B cell (primary cell): Measurements from ENCODE around the gene TBC1D4. TPM values are rescaled to one million over a fixed set of nuclear protein-coding genes. Genes with fewer than 3 reads are reported as not detected.

Experiments used
- ATAC-seq: fragments of 200-7000 bp; cut with Tn5 transposase; one replicate; pipeline ENCODE4 v1.10.0; 2021; ENCODE audit warnings: low read depth, mild to moderate bottlenecking, moderate number of reproducible peaks, moderate library complexity
- CTCF ChIA-PET: fragments of 350-600 bp; sonication (Branson Sonifier 250); formaldehyde crosslinking; loops from one replicate; lab custom pipeline; 2021; ENCODE audit warnings: antibody characterized with exemption, inconsistent platforms; lab: Charles Lee
- POLR2A ChIA-PET: fragments of 350-600 bp; sonication (Branson Sonifier 250); formaldehyde crosslinking; loops from one replicate; lab custom pipeline; 2021; ENCODE audit warnings: antibody characterized with exemption; lab: Charles Lee
- DNase-seq: peaks from one replicate; pipeline ENCODE4 v3.0.0; 2013
- H2AFZ ChIP-seq: 2 replicates; pipeline ENCODE4 v1.6.1; 2012; ENCODE audit warnings: mild to moderate bottlenecking, low read depth, low read length; ENCODE audit not compliant: insufficient read depth, poor library complexity, severe bottlenecking
- H3K27ac ChIP-seq, 2 donors: 1 replicate in 1 of 2; 2 replicates in 1 of 2; pipeline ENCODE4 v1.5.1; 2012 to 2013; ENCODE audit warnings: low read length in 2 of 2, mild to moderate bottlenecking in 2 of 2, moderate library complexity in 1 of 2
- H3K27me3 ChIP-seq, 4 experiments: fragments of 200-600 bp in 1 of 4; sonication (generic) in 1 of 4; replicated peaks in 1 of 4; 1 replicate in 2 of 4; 2 replicates in 2 of 4; pipeline versions ENCODE4 v1.6.1 to v1.7.0; 2013 to 2016; ENCODE audit warnings: low read length in 3 of 4, mild to moderate bottlenecking in 2 of 4, mixed read lengths in 1 of 4, moderate library complexity in 1 of 4; ENCODE audit not compliant: insufficient read depth in 4 of 4, control insufficient read depth in 3 of 4; ENCODE audit errors: control extremely low read depth in 1 of 4
- H3K36me3 ChIP-seq, 2 experiments: replicated peaks in 1 of 2; 1 replicate in 1 of 2; 2 replicates in 1 of 2; pipeline versions ENCODE4 v1.6.1 to v1.7.1; 2013; ENCODE audit warnings: low read length in 1 of 2; ENCODE audit not compliant: insufficient read depth in 2 of 2, control insufficient read depth in 1 of 2; ENCODE audit errors: control extremely low read depth in 1 of 2, extremely low read depth in 1 of 2
- H3K4me1 ChIP-seq, 2 donors: fragments of 200-600 bp in 1 of 2; sonication (generic) in 1 of 2; 1 replicate in 1 of 2; 2 replicates in 1 of 2; pipeline versions ENCODE4 v1.5.1 to v1.6.1; 2013 to 2017; ENCODE audit warnings: low read length in 2 of 2; ENCODE audit not compliant: control insufficient read depth in 2 of 2, insufficient read depth in 2 of 2
- H3K4me2 ChIP-seq: replicated peaks from 2 replicates; pipeline ENCODE3; 2012; ENCODE audit warnings: mild to moderate bottlenecking, low read depth, low read length; ENCODE audit not compliant: poor library complexity, severe bottlenecking
- H3K4me3 ChIP-seq, 5 experiments: fragments of 200-600 bp in 1 of 5; sonication (generic) in 1 of 5; 1 replicate in 3 of 5; 2 replicates in 2 of 5; pipeline versions ENCODE4 v1.5.1 to v1.7.0; 2011 to 2016; ENCODE audit warnings: low read length in 4 of 5, mild to moderate bottlenecking in 4 of 5, low read depth in 2 of 5, control low read depth in 1 of 5, moderate library complexity in 1 of 5; ENCODE audit not compliant: insufficient read depth in 1 of 5; ENCODE audit errors: control extremely low read depth in 1 of 5, extremely low read depth in 1 of 5
- H3K79me2 ChIP-seq: fragments of 200-600 bp; sonication (generic); one replicate; pipeline ENCODE4 v1.6.0; 2016; ENCODE audit warnings: low read length; ENCODE audit not compliant: control insufficient read depth, insufficient read depth
- H3K9ac ChIP-seq: fragments of 200-600 bp; sonication (generic); 2 replicates; pipeline ENCODE4 v1.6.1; 2017; ENCODE audit warnings: mild to moderate bottlenecking, low read length, moderate library complexity
- H3K9me3 ChIP-seq, 3 donors: one replicate each; pipeline versions ENCODE4 v1.6.1 to v1.7.1; 2013; ENCODE audit warnings: low read length in 2 of 3; ENCODE audit not compliant: control insufficient read depth in 2 of 3, insufficient read depth in 1 of 3; ENCODE audit errors: control extremely low read depth in 1 of 3
- H4K20me1 ChIP-seq: 2 replicates; pipeline ENCODE4 v1.6.0; 2012; ENCODE audit warnings: mild to moderate bottlenecking, low read length; ENCODE audit not compliant: insufficient read depth, control insufficient read depth, poor library complexity, severe bottlenecking
- H3K27ac Mint-ChIP-seq: one replicate; pipeline ENCODE4 v1.8.0; 2021; ENCODE audit warnings: mixed read lengths
- H3K27me3 Mint-ChIP-seq: one replicate; pipeline ENCODE4 v1.8.0; 2021; ENCODE audit warnings: mixed read lengths
- H3K4me1 Mint-ChIP-seq: one replicate; pipeline ENCODE4 v1.8.0; 2021; ENCODE audit warnings: mixed read lengths
- H3K4me3 Mint-ChIP-seq: one replicate; pipeline ENCODE4 v1.8.0; 2021; ENCODE audit warnings: mixed read lengths
- H3K9me3 Mint-ChIP-seq: one replicate; pipeline ENCODE4 v1.8.0; 2022; ENCODE audit warnings: mixed read lengths; ENCODE audit not compliant: insufficient read depth
- EZH2 ChIP-seq: IDR thresholded peaks from 2 replicates; pipeline ENCODE4 v1.6.1; 2012; ENCODE audit warnings: borderline replicate concordance, low read depth, mild to moderate bottlenecking, moderate library complexity, low read length; ENCODE audit not compliant: insufficient read depth, poor library complexity, severe bottlenecking
- WGBS: methylation state at CpG from one replicate; pipeline ENCODE4 v1.1.5; 2013; ENCODE audit warnings: missing lambda C conversion rate; ENCODE audit not compliant: insufficient coverage; 5-methylcytosine and 5-hydroxymethylcytosine counted together
- intact Hi-C: fragments of 100-400 bp; cut with micrococcal nuclease; formaldehyde crosslinking; loops from one replicate; pipeline ENCODE4 v1.10.0; 2022
- polyA plus RNA-seq: library from polyadenylated mRNA; depleted of rRNA; stranded (reverse); fragments of >200 nt; gene quantifications from 2 replicates; pipeline ENCODE4 v1.2.3, GENCODE V29; 2012
- total RNA-seq, 2 donors: library from RNA; stranded (reverse); fragments of 120-200 nt in 1 of 2; gene quantifications; 1 replicate in 1 of 2; 2 replicates in 1 of 2; pipeline versions ENCODE4 v1.2.3 to v1.2.4, GENCODE V29; 2013 to 2022
- TF ChIP-seq, protein P1 (sequence below): fragments of 200-600 bp; IDR thresholded peaks from one replicate; pipeline ENCODE4 v1.8.0; 2022; ENCODE audit warnings: antibody characterized with exemption, mild to moderate bottlenecking

The TBC1D4 gene
- total and polyA plus RNA-seq, 2 donors (not counting 1 experiment from before 2014, with no cell fraction given) = 1.6 to 3.5 TPM

DNA sequence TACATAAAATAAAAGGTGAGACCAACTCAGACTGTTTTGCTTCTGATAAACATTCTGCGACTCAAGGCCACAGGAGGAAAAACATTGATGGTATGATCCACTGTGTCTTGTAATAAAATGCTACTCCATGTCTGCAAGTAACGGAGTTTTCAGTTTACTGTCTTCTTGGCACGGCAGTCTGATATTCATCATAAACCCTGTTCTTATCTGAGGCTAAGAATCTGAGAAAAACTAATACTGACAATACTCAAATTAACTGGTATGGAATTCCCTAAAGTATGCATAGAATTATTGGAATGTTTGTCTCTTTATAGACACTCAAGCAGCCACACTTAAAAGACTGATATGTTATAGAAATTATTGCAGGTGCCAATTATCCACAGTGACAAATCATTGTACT is 125.5 kb downstream of the TBC1D4 start:
- no peak overlapping the region for H3K4me3 Mint-ChIP-seq
- H3K79me2 ChIP-seq = no peaks in the 10 kb centered on the region
- no peaks in the 10 kb centered on the region for H3K9me3 Mint-ChIP-seq
- POLR2A ChIA-PET = no interaction called here
- intact Hi-C loops = loop anchor here (10.0 kb wide), 1 partner anchor 1602 kb away; no protein-coding TSS in a partner anchor
- no peak overlapping the region for H3K27ac Mint-ChIP-seq
- CTCF ChIA-PET = no interaction called here
- DNase-seq (no peak), ATAC-seq (no peak)
- H3K4me1 Mint-ChIP-seq = no peaks in the 10 kb centered on the region
- no peak overlapping the region for H3K4me2 ChIP-seq
- H3K27me3 Mint-ChIP-seq = no peaks in the 10 kb centered on the region
- H2AFZ ChIP-seq = no peak overlapping the region
- no peaks in the 10 kb centered on the region for H3K4me1 ChIP-seq
- TF ChIP-seq, protein P1, sequence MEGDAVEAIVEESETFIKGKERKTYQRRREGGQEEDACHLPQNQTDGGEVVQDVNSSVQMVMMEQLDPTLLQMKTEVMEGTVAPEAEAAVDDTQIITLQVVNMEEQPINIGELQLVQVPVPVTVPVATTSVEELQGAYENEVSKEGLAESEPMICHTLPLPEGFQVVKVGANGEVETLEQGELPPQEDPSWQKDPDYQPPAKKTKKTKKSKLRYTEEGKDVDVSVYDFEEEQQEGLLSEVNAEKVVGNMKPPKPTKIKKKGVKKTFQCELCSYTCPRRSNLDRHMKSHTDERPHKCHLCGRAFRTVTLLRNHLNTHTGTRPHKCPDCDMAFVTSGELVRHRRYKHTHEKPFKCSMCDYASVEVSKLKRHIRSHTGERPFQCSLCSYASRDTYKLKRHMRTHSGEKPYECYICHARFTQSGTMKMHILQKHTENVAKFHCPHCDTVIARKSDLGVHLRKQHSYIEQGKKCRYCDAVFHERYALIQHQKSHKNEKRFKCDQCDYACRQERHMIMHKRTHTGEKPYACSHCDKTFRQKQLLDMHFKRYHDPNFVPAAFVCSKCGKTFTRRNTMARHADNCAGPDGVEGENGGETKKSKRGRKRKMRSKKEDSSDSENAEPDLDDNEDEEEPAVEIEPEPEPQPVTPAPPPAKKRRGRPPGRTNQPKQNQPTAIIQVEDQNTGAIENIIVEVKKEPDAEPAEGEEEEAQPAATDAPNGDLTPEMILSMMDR = no peak
- TF ChIP-seq EZH2 = no peak
- H3K4me3 ChIP-seq = no peak overlapping the region
- no peak overlapping the region for H3K9ac ChIP-seq
- no peaks in the 10 kb centered on the region for H4K20me1 ChIP-seq
- H3K9me3 ChIP-seq = no peaks in the 10 kb centered on the region
- no peaks in the 10 kb centered on the region for H3K27me3 ChIP-seq
- WGBS = 100% methylated on average over 1 of the region's 3 CpGs
- H3K27ac ChIP-seq = no peak overlapping the region
- no peaks in the 10 kb centered on the region for H3K36me3 ChIP-seq

DNA sequence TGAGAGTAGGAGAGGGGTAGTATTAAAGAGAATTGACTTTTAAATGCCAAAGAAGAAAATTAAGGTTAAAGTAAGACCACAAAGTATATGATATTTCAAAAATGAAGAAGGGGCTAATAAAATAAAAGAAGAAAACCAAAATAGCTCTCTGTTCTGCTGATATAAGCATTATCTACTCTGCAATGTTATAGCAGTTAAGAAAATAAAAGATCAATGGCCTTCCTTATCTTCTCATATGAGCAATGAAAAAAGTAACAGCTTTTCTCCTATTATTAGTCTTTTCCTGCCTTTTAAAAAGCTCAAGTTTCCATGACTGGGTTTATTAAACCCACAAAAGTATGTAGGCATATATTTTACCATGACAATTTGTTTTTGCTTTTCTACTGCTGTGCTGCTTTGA is 126.4 kb downstream of the TBC1D4 start:
- H3K4me2 ChIP-seq = no peak overlapping the region
- H3K27me3 ChIP-seq = no peaks in the 10 kb centered on the region
- H3K4me3 Mint-ChIP-seq = no peak overlapping the region
- H3K9me3 Mint-ChIP-seq = no peaks in the 10 kb centered on the region
- no peak overlapping the region for H3K27ac ChIP-seq
- H3K27me3 Mint-ChIP-seq = no peaks in the 10 kb centered on the region
- intact Hi-C loops = loop anchor here (10.0 kb wide), 1 partner anchor 1601 kb away; no protein-coding TSS in a partner anchor
- no peak overlapping the region for H3K9ac ChIP-seq
- POLR2A ChIA-PET = no interaction called here
- no peaks in the 10 kb centered on the region for H3K4me1 Mint-ChIP-seq
- H3K4me1 ChIP-seq = no peaks in the 10 kb centered on the region
- H4K20me1 ChIP-seq = no peaks in the 10 kb centered on the region
- TF ChIP-seq, protein P1 = no peak
- TF ChIP-seq EZH2 = no peak
- H3K27ac Mint-ChIP-seq = no peak overlapping the region
- DNase-seq = no peak
- no peaks in the 10 kb centered on the region for H3K79me2 ChIP-seq
- CTCF ChIA-PET = no interaction called here
- no peaks in the 10 kb centered on the region for H3K9me3 ChIP-seq
- no peaks in the 10 kb centered on the region for H3K36me3 ChIP-seq
- H3K4me3 ChIP-seq = no peak overlapping the region
- no peak overlapping the region for H2AFZ ChIP-seq
- ATAC-seq = no peak
